HUES6 (cell line): ENCODE data around the gene GLIPR1L2.
A peak's percentile ranks its signal among the peaks of the same experiment; 100 is the strongest.

ENCODE experiments used
- H3K27ac ChIP-seq: 2 replicates; pipeline ENCODE4 v1.7.0; 2013; ENCODE audit warnings: low read depth, mild to moderate bottlenecking, low read length, inconsistent platforms
- H3K27me3 ChIP-seq: 2 replicates; pipeline ENCODE4 v1.6.1; 2013; ENCODE audit warnings: low read length; ENCODE audit not compliant: control insufficient read depth, insufficient read depth
- H3K36me3 ChIP-seq: 2 replicates; pipeline ENCODE4 v1.6.1; 2013; ENCODE audit warnings: low read length; ENCODE audit not compliant: control insufficient read depth, insufficient read depth
- H3K4me1 ChIP-seq: 2 replicates; pipeline ENCODE4 v1.6.1; 2013; ENCODE audit warnings: low read length; ENCODE audit not compliant: control insufficient read depth, insufficient read depth
- H3K4me3 ChIP-seq: 2 replicates; pipeline ENCODE4 v1.5.1; 2013; ENCODE audit warnings: low read depth, low read length
- H3K9ac ChIP-seq: one replicate; pipeline ENCODE4 v1.6.1; 2013; ENCODE audit warnings: mild to moderate bottlenecking, low read length
- H3K9me3 ChIP-seq: 2 replicates; pipeline ENCODE4 v1.6.1; 2013; ENCODE audit warnings: low read depth, low read length; ENCODE audit not compliant: control insufficient read depth, insufficient read depth

GLIPR1L2 gene

GRCh38 chr12:75476071-75476470 is 85.2 kb downstream of the GLIPR1L2 start:
- H3K9ac ChIP-seq: no peak overlapping the region
- no peaks in the 10 kb centered on the region for H3K36me3 ChIP-seq
- no peak overlapping the region for H3K27ac ChIP-seq
- H3K9me3 ChIP-seq: no peaks in the 10 kb centered on the region
- no peak overlapping the region for H3K4me3 ChIP-seq
- no peaks in the 10 kb centered on the region for H3K27me3 ChIP-seq
- H3K4me1 ChIP-seq: peaks cover 10% of the 10 kb centered on the region

- peaks cover 11% of the 10 kb centered on the region for H3K4me1 ChIP-seq
- H3K9ac ChIP-seq: no peak overlapping the region
- no peaks in the 10 kb centered on the region for H3K36me3 ChIP-seq
- H3K9me3 ChIP-seq: no peaks in the 10 kb centered on the region
- H3K27ac ChIP-seq: no peak overlapping the region
- no peaks in the 10 kb centered on the region for H3K27me3 ChIP-seq
- no peak overlapping the region for H3K4me3 ChIP-seq
Observed at GRCh38 chr12:75477137-75477536, 86.2 kb downstream of the GLIPR1L2 start.

- Histone ChIP-seq H3K4me1 (peaks cover 14% of the 10 kb centered on the region), H3K27me3 (no peaks in the 10 kb centered on the region), H3K27ac (no peak overlapping the region), H3K9me3 (no peaks in the 10 kb centered on the region), H3K4me3 (no peak overlapping the region), H3K36me3 (no peaks in the 10 kb centered on the region), H3K9ac (no peak overlapping the region)
Observed at GRCh38 chr12:75478116-75478794, 87.4 kb downstream of the GLIPR1L2 start.

GRCh38 chr12:75479963-75480461 is 89.1 kb downstream of the GLIPR1L2 start:
- Histone ChIP-seq H3K27ac (peak overlapping the region; percentile 51; the same call in 1 of the 2 replicates), H3K9me3 (no peaks in the 10 kb centered on the region), H3K27me3 (no peaks in the 10 kb centered on the region), H3K9ac (no peak overlapping the region), H3K36me3 (no peaks in the 10 kb centered on the region), H3K4me1 (peaks cover 29% of the 10 kb centered on the region), H3K4me3 (no peak overlapping the region)

GRCh38 chr12:75480469-75480949 is 89.6 kb downstream of the GLIPR1L2 start, which contains the start of gene GLIPR1:
Gene GLIPR1 (plus strand): TSS chr12:75480755. CDS start chr12:75480881, 126 bp downstream.
- Histone ChIP-seq H3K4me1 (peaks cover 31% of the 10 kb centered on the region), H3K27me3 (no peaks in the 10 kb centered on the region), H3K9ac (peak within 1 kb of the TSS; percentile 61), H3K36me3 (no peaks in the 10 kb centered on the region), H3K9me3 (no peaks in the 10 kb centered on the region), H3K27ac (peak within 1 kb of the TSS; percentile 51; the same call in 1 of the 2 replicates), H3K4me3 (peak within 1 kb of the TSS; percentile 36; the same call in 1 of the 2 replicates)

- Histone ChIP-seq H3K27me3 (no peaks in the 10 kb centered on the region), H3K4me1 (peaks cover 35% of the 10 kb centered on the region), H3K36me3 (no peaks in the 10 kb centered on the region), H3K9me3 (no peaks in the 10 kb centered on the region), H3K9ac (peak overlapping the region; percentile 61), H3K4me3 (peak overlapping the region; percentile 36; the same call in 1 of the 2 replicates), H3K27ac (peak overlapping the region; percentile 51; the same call in 1 of the 2 replicates)
Observed at GRCh38 chr12:75481013-75481705, 90.3 kb downstream of the GLIPR1L2 start.

GRCh38 chr12:75481774-75482173 is 90.9 kb downstream of the GLIPR1L2 start:
- Histone ChIP-seq H3K4me1 (peaks cover 35% of the 10 kb centered on the region), H3K27ac (no peak overlapping the region), H3K9ac (no peak overlapping the region), H3K9me3 (no peaks in the 10 kb centered on the region), H3K4me3 (peak overlapping the region; percentile 21; the same call in 1 of the 2 replicates), H3K27me3 (no peaks in the 10 kb centered on the region), H3K36me3 (no peaks in the 10 kb centered on the region)
